Ovary (tissue), 3 donors: Measurements from ENCODE around the gene TGM2.

Experiments
- CTCF ChIP-seq, 3 donors: fragments of 450-650 bp in 2 of 3; fragments of 200-600 bp in 1 of 3; IDR thresholded peaks; one replicate each; pipeline versions ENCODE4 v1.5.1 to v1.8.0; 2016 to 2022; ENCODE audit warnings: antibody characterized with exemption in 3 of 3, mild to moderate bottlenecking in 1 of 3
- POLR2A ChIP-seq: fragments of 450-650 bp; IDR thresholded peaks from one replicate; pipeline ENCODE4 v1.6.1; 2017; ENCODE audit warnings: antibody characterized with exemption, mild to moderate bottlenecking, moderate library complexity
- donor health status: DM: no; HTN: no; CAD: no.

GRCh38 chr20:38147751-38148150 is 17.3 kb downstream of the TGM2 start:
- TF ChIP-seq CTCF (IDR thresholded peaks at IDR 0.05) (no peak), POLR2A (no peak)
